Measurements from ENCODE around the gene CACNA2D3. TPM values are rescaled to one million over a fixed set of nuclear protein-coding genes. Genes with fewer than 3 reads are reported as not detected.

Gene CACNA2D3
- total RNA-seq, 1 donor from 2014 or later, result not detected

GRCh38 chr3:54169524-54169923 lies 47.2 kb downstream of the CACNA2D3 start:
- no peaks in the 10 kb centered on the region for H3K9me3 ChIP-seq (ENCODE audit: low read depth)
- Mint-ChIP-seq H3K27me3 (ENCODE audit: insufficient read depth, low read depth) (peaks cover 2% of the 10 kb centered on the region), H3K4me1 (no peaks in the 10 kb centered on the region), H3K4me3 (no peak overlapping the region), H3K36me3 (no peaks in the 10 kb centered on the region), H3K27ac (no peak overlapping the region), H3K9me3 (no peaks in the 10 kb centered on the region)
- H3K4me1 ChIP-seq, result no peaks in the 10 kb centered on the region
- no peaks in the 10 kb centered on the region for H3K36me3 ChIP-seq
- no peak overlapping the region for H2AFZ ChIP-seq (replicated peaks)
- no peak overlapping the region for H3K4me2 ChIP-seq
- no peak overlapping the region for H3K27ac ChIP-seq
- H3F3A ChIP-seq (ENCODE audit: low read depth), result no peaks in the 10 kb centered on the region
- no peaks in the 10 kb centered on the region for H3K27me3 ChIP-seq
- no peak overlapping the region for H3K9ac ChIP-seq
- no peak for TF ChIP-seq EZH2 (IDR thresholded peaks at IDR 0.05)
- TF ChIP-seq EZH2phosphoT487 (IDR thresholded peaks at IDR 0.05), result no peak
- no peak for TF ChIP-seq CTCF (IDR thresholded peaks at IDR 0.05)
- H4K20me1 ChIP-seq (ENCODE audit: low read depth), result no peaks in the 10 kb centered on the region
- no peaks in the 10 kb centered on the region for H3K79me2 ChIP-seq (ENCODE audit: low read depth)
- no peak for DNase-seq (ENCODE audit: low spot score)
- H3K4me3 ChIP-seq, result no peak overlapping the region

GRCh38 chr3:54171509-54171908 lies 49.2 kb downstream of the CACNA2D3 start:
- Histone ChIP-seq H3K79me2 (ENCODE audit: low read depth) (no peaks in the 10 kb centered on the region), H4K20me1 (ENCODE audit: low read depth) (no peaks in the 10 kb centered on the region), H3K9ac (no peak overlapping the region), H3K4me2 (no peak overlapping the region), H3K4me3 (no peak overlapping the region), H3K27me3 (no peaks in the 10 kb centered on the region), H3K36me3 (no peaks in the 10 kb centered on the region), H3K4me1 (no peaks in the 10 kb centered on the region), H3F3A (ENCODE audit: low read depth) (no peaks in the 10 kb centered on the region), H2AFZ (replicated peaks) (no peak overlapping the region), H3K27ac (no peak overlapping the region), H3K9me3 (ENCODE audit: low read depth) (no peaks in the 10 kb centered on the region)
- H3K27me3 Mint-ChIP-seq (ENCODE audit: insufficient read depth, low read depth), result peaks cover 2% of the 10 kb centered on the region
- H3K9me3 Mint-ChIP-seq, result no peaks in the 10 kb centered on the region
- no peak overlapping the region for H3K27ac Mint-ChIP-seq
- H3K4me1 Mint-ChIP-seq, result no peaks in the 10 kb centered on the region
- no peaks in the 10 kb centered on the region for H3K36me3 Mint-ChIP-seq
- no peak for TF ChIP-seq EZH2phosphoT487 (IDR thresholded peaks at IDR 0.05)
- no peak overlapping the region for H3K4me3 Mint-ChIP-seq
- no peak for DNase-seq (ENCODE audit: low spot score)

- Histone ChIP-seq H3K79me2 (ENCODE audit: low read depth) (no peaks in the 10 kb centered on the region), H3K27me3 (no peaks in the 10 kb centered on the region), H3K4me3 (no peak overlapping the region), H3K4me1 (no peaks in the 10 kb centered on the region), H3K9me3 (ENCODE audit: low read depth) (no peaks in the 10 kb centered on the region), H3K9ac (no peak overlapping the region), H4K20me1 (ENCODE audit: low read depth) (no peaks in the 10 kb centered on the region), H3K36me3 (no peaks in the 10 kb centered on the region), H3K4me2 (no peak overlapping the region), H2AFZ (replicated peaks) (no peak overlapping the region), H3F3A (ENCODE audit: low read depth) (no peaks in the 10 kb centered on the region), H3K27ac (no peak overlapping the region)
- Mint-ChIP-seq H3K9me3 (no peaks in the 10 kb centered on the region), H3K27ac (no peak overlapping the region), H3K4me3 (no peak overlapping the region), H3K27me3 (ENCODE audit: insufficient read depth, low read depth) (peaks cover 4% of the 10 kb centered on the region), H3K4me1 (no peaks in the 10 kb centered on the region), H3K36me3 (no peaks in the 10 kb centered on the region)
- TF ChIP-seq EZH2phosphoT487 (IDR thresholded peaks at IDR 0.05), result no peak
- no peak for TF ChIP-seq CTCF (IDR thresholded peaks at IDR 0.05)
- TF ChIP-seq EZH2 (IDR thresholded peaks at IDR 0.05), result no peak
- DNase-seq (ENCODE audit: low spot score), result no peak
Observed at GRCh38 chr3:54171951-54172350, 49.6 kb downstream of the CACNA2D3 start.

GRCh38 chr3:54173371-54173770 lies 51.0 kb downstream of the CACNA2D3 start:
- no peaks in the 10 kb centered on the region for H3K4me1 Mint-ChIP-seq
- no peak overlapping the region for H3K9ac ChIP-seq
- H3K9me3 ChIP-seq (ENCODE audit: low read depth), result no peaks in the 10 kb centered on the region
- no peak overlapping the region for H2AFZ ChIP-seq (replicated peaks)
- H3F3A ChIP-seq (ENCODE audit: low read depth), result no peaks in the 10 kb centered on the region
- peaks cover 2% of the 10 kb centered on the region for H3K27me3 Mint-ChIP-seq (ENCODE audit: insufficient read depth, low read depth)
- H3K9me3 Mint-ChIP-seq, result no peaks in the 10 kb centered on the region
- no peaks in the 10 kb centered on the region for H3K4me1 ChIP-seq
- H3K27ac ChIP-seq, result no peak overlapping the region
- H3K4me3 ChIP-seq, result no peak overlapping the region
- no peaks in the 10 kb centered on the region for H4K20me1 ChIP-seq (ENCODE audit: low read depth)
- H3K27me3 ChIP-seq, result no peaks in the 10 kb centered on the region
- H3K27ac Mint-ChIP-seq, result no peak overlapping the region
- no peaks in the 10 kb centered on the region for H3K36me3 ChIP-seq
- no peak overlapping the region for H3K4me3 Mint-ChIP-seq
- H3K4me2 ChIP-seq, result no peak overlapping the region
- H3K79me2 ChIP-seq (ENCODE audit: low read depth), result no peaks in the 10 kb centered on the region
- DNase-seq (ENCODE audit: low spot score), result no peak
- no peak for TF ChIP-seq CTCF (IDR thresholded peaks at IDR 0.05)
- no peak for TF ChIP-seq EZH2phosphoT487 (IDR thresholded peaks at IDR 0.05)
- no peak for TF ChIP-seq EZH2 (IDR thresholded peaks at IDR 0.05)
- no peaks in the 10 kb centered on the region for H3K36me3 Mint-ChIP-seq
